GM12878 (cell line): Measurements from ENCODE around the gene CDH4. TPM values are rescaled to one million over a fixed set of nuclear protein-coding genes. Genes with fewer than 3 reads are reported as not detected.

ENCODE experiments used
- ATAC-seq: fragments of 200-7000 bp; cut with Tn5 transposase; 3 replicates; pipeline ENCODE4 v1.9.1; 2020; ENCODE audit warnings: mild to moderate bottlenecking, moderate library complexity
- BruUV-seq: library from RNA; stranded (reverse); fragments of 400-500 nt; replicated peaks from 2 replicates; lab custom pipeline; 2021; lab: Mats Ljungman, UMichigan
- CTCF ChIA-PET: fragments of 300-600 bp; sonication (Branson Sonifier 250); formaldehyde crosslinking; extraction: SDS; loops from one replicate; lab custom pipeline; 2021; ENCODE audit warnings: inconsistent platforms; lab: Yijun Ruan, JAX
- POLR2A ChIA-PET: fragments of 350-600 bp; formaldehyde crosslinking; extraction: SDS; loops from one replicate; lab custom pipeline; 2021; ENCODE audit warnings: inconsistent platforms; lab: Charles Lee
- RAD21 ChIA-PET: fragments of 300-600 bp; sonication (Branson Sonifier 250); formaldehyde crosslinking; loops from one replicate; lab custom pipeline; 2023; ENCODE audit warnings: antibody characterized with exemption; ENCODE audit not compliant: unreplicated experiment; lab: Charles Lee
- SMC1A ChIA-PET: fragments of 300-600 bp; sonication (Branson Sonifier 250); formaldehyde crosslinking; loops from one replicate; lab custom pipeline; 2023; ENCODE audit not compliant: unreplicated experiment, uncharacterized antibody; lab: Charles Lee
- DNase-seq: peaks from one replicate; pipeline ENCODE4 v3.0.0-alpha.2; 2011; ENCODE audit warnings: low read depth, low spot score
- FAIRE-seq: peaks from 3 replicates; lab custom pipeline; 2011; peaks lifted over from hg19 to GRCh38; lab: Jason Lieb, UNC
- H2AFZ ChIP-seq: 2 replicates; pipeline ENCODE4 v1.6.0; 2011; ENCODE audit warnings: low read depth, low read length, control low read depth; ENCODE audit not compliant: control insufficient read depth
- H3K27ac ChIP-seq: 2 replicates; pipeline ENCODE4 v1.5.1; 2011; ENCODE audit warnings: control low read depth; ENCODE audit not compliant: control insufficient read depth, insufficient read depth
- H3K27me3 ChIP-seq, 2 experiments: replicated peaks in 1 of 2; 2 replicates each; pipeline versions ENCODE4 v1.6.0 to v1.6.1; 2011; ENCODE audit warnings: low read length in 1 of 2; ENCODE audit not compliant: control insufficient read depth in 2 of 2, insufficient read depth in 2 of 2
- H3K36me3 ChIP-seq, 2 experiments: 2 replicates each; pipeline ENCODE4 v1.5.1; 2011; ENCODE audit warnings: low read length in 1 of 2; ENCODE audit not compliant: control insufficient read depth in 2 of 2, insufficient read depth in 2 of 2
- H3K4me1 ChIP-seq: 2 replicates; pipeline ENCODE4 v1.6.1; 2011; ENCODE audit warnings: mild to moderate bottlenecking, low read length, moderate library complexity, mixed read lengths; ENCODE audit not compliant: control insufficient read depth, insufficient read depth
- H3K4me2 ChIP-seq: 2 replicates; pipeline ENCODE4 v1.6.0; 2011; ENCODE audit warnings: control low read depth; ENCODE audit not compliant: control insufficient read depth, insufficient read depth
- H3K4me3 ChIP-seq: fragments of 200-600 bp; sonication (generic); 2 replicates; pipeline ENCODE4 v1.5.1; 2016
- H3K79me2 ChIP-seq: 2 replicates; pipeline ENCODE4 v1.6.0; 2011; ENCODE audit warnings: low read length; ENCODE audit not compliant: control insufficient read depth, insufficient read depth
- H3K9ac ChIP-seq: 2 replicates; pipeline ENCODE4 v1.8.0; 2011; ENCODE audit warnings: low read length, control low read depth, mixed read lengths; ENCODE audit not compliant: control insufficient read depth, insufficient read depth
- H3K9me3 ChIP-seq: replicated peaks from 3 replicates; pipeline ENCODE4 v1.5.1; 2011; ENCODE audit warnings: mild to moderate bottlenecking, low read length; ENCODE audit not compliant: control insufficient read depth, insufficient read depth
- H4K20me1 ChIP-seq: 2 replicates; pipeline ENCODE4 v1.6.0; 2011; ENCODE audit not compliant: control insufficient read depth, insufficient read depth
- EZH2 ChIP-seq: IDR thresholded peaks from 2 replicates; pipeline ENCODE4 v1.6.1; 2012; ENCODE audit warnings: low read depth, mild to moderate bottlenecking, control low read depth, inconsistent platforms, low read length, borderline replicate concordance; ENCODE audit not compliant: control insufficient read depth
- FOXK2 ChIP-seq: fragments of 450-650 bp; IDR thresholded peaks from 2 replicates; pipeline ENCODE4 v1.6.1; 2017; ENCODE audit warnings: mild to moderate bottlenecking, moderate library complexity
- GABPA ChIP-seq: IDR thresholded peaks from 2 replicates; pipeline ENCODE4 v1.6.1; 2014; ENCODE audit warnings: antibody characterized with exemption, low read depth, mild to moderate bottlenecking, inconsistent platforms
- HDAC6 ChIP-seq: fragments of 200-600 bp; sonication (generic); IDR thresholded peaks from one replicate; pipeline ENCODE4 v1.8.0; 2017; ENCODE audit warnings: antibody characterized with exemption; ENCODE audit not compliant: unreplicated experiment
- LARP7 ChIP-seq: fragments of 450-650 bp; IDR thresholded peaks from 2 replicates; pipeline ENCODE4 v1.6.1; 2017; ENCODE audit warnings: mild to moderate bottlenecking
- MTA2 ChIP-seq: fragments of 450-650 bp; IDR thresholded peaks from 2 replicates; pipeline ENCODE4 v1.6.1; 2016; ENCODE audit warnings: low read depth, mild to moderate bottlenecking, moderate library complexity
- MXI1 ChIP-seq: fragments of 150-350 bp; IDR thresholded peaks from 2 replicates; pipeline ENCODE4 v1.6.1; 2011; ENCODE audit warnings: low read depth, mild to moderate bottlenecking, inconsistent platforms, low read length, improper control_type of control experiment
- NFIC ChIP-seq: IDR thresholded peaks from 2 replicates; pipeline ENCODE4 v1.6.1; 2012; ENCODE audit warnings: low read depth, mild to moderate bottlenecking, inconsistent platforms, low read length, moderate library complexity
- NFYA ChIP-seq: IDR thresholded peaks from 2 replicates; pipeline ENCODE4 v1.6.1; 2011; ENCODE audit warnings: low read depth, mild to moderate bottlenecking, low read length, improper control_type of control experiment, borderline replicate concordance
- RELB ChIP-seq: fragments of 450-650 bp; IDR thresholded peaks from 2 replicates; pipeline ENCODE4 v1.6.1; 2017; ENCODE audit warnings: low read depth, mild to moderate bottlenecking, moderate library complexity
- SPI1 ChIP-seq: IDR thresholded peaks from 2 replicates; pipeline ENCODE4 v1.6.1; 2011; ENCODE audit warnings: low read depth, mild to moderate bottlenecking, low read length, moderate library complexity, borderline replicate concordance; ENCODE audit not compliant: insufficient read depth
- USF1 ChIP-seq: IDR thresholded peaks from 2 replicates; pipeline ENCODE4 v1.6.1; 2011; ENCODE audit warnings: borderline replicate concordance, low read depth, mild to moderate bottlenecking, moderate library complexity, mixed read lengths, low read length; ENCODE audit not compliant: insufficient read depth; ENCODE audit errors: extremely low read length
- ZBTB33 ChIP-seq: fragments of 450-650 bp; IDR thresholded peaks from 2 replicates; pipeline ENCODE4 v1.6.1; 2017; ENCODE audit warnings: mild to moderate bottlenecking
- WGBS: methylation state at CpG from one replicate; pipeline ENCODE4 v1.1.6; 2016; ENCODE audit warnings: low lambda C conversion rate; ENCODE audit not compliant: insufficient replicate concordance, insufficient coverage; ENCODE audit errors: missing lambda C conversion rate; 5-methylcytosine and 5-hydroxymethylcytosine counted together
- in situ Hi-C: fragments of 300-500 bp; cut with MboI; formaldehyde crosslinking; loops from 9 replicates; pipeline ENCODE4 v1.14.3; 2018; ENCODE audit warnings: mixed read lengths
- intact Hi-C: fragments of 100-400 bp; cut with micrococcal nuclease; formaldehyde crosslinking; loops from one replicate; pipeline ENCODE4 v1.14.2; 2022; ENCODE audit not compliant: unreplicated experiment
- polyA plus RNA-seq, 11 experiments: library from polyadenylated mRNA; depleted of rRNA in 4 of 11; unstranded in 6 of 11; stranded (reverse) in 5 of 11; fragments of >200 nt; fragmentation: Nextera tagmentation in 4 of 11; fragmentation: Illumina TruSeq in 1 of 11; extraction: Ambion mirVana in 4 of 11; extraction: Trizol in 1 of 11; gene quantifications; 1 replicate in 1 of 11; 2 replicates in 10 of 11; pipeline versions ENCODE4 v1.2.1 to v1.2.3, GENCODE V29; 2011 to 2016; ENCODE audit warnings: inconsistent platforms in 2 of 11, missing spikeins in 2 of 11, low read depth in 1 of 11
- total RNA-seq, 4 experiments: library from RNA; depleted of rRNA in 3 of 4; stranded (reverse); fragments of >200 nt in 3 of 4; fragmentation: Illumina TruSeq in 1 of 4; extraction: Trizol in 1 of 4; gene quantifications; 2 replicates each; pipeline versions ENCODE4 v1.2.1 to v1.2.3, GENCODE V29; 2013 to 2021

The CDH4 gene
- total and polyA plus RNA-seq, 10 of the 15 experiments (the other 5 are each of a cell fraction or from before 2014, with no cell fraction given) = not detected

GRCh38 chr20:61768571-61769285 lies 516.7 kb downstream of the CDH4 start:
- POLR2A ChIA-PET = no interaction called here
- Histone ChIP-seq H3K27me3 (no peaks in the 10 kb centered on the region; a peak in 1 of 4 replicates), H3K4me1 (no peaks in the 10 kb centered on the region), H3K9ac (no peak overlapping the region), H3K9me3 (no peaks in the 10 kb centered on the region), H3K4me3 (no peak overlapping the region), H2AFZ (no peak overlapping the region), H3K79me2 (no peaks in the 10 kb centered on the region), H3K36me3 (no peaks in the 10 kb centered on the region), H4K20me1 (no peaks in the 10 kb centered on the region), H3K4me2 (no peak overlapping the region), H3K27ac (no peak overlapping the region)
- RAD21 ChIA-PET = no interaction called here
- in situ Hi-C loops = no loop called here
- FAIRE-seq (no peak), ATAC-seq (no peak), DNase-seq (no peak)
- TF ChIP-seq EZH2 (no peak), MTA2 (no peak), SPI1 (no peak), RELB (no peak), FOXK2 (no peak), GABPA (no peak), MXI1 (no peak), LARP7 (no peak), HDAC6 (no peak), ZBTB33 (no peak), USF1 (no peak), NFIC (no peak), NFYA (no peak)
- intact Hi-C loops = no loop called here
- CTCF ChIA-PET = no interaction called here
- 58% methylated on average over 16 of the region's 16 CpGs for WGBS
- SMC1A ChIA-PET = no interaction called here
- BruUV-seq = no TSS peak
